GM12873 (cell line): Measurements from ENCODE around the gene SLIT1.

Source experiments
- TF ChIP-seq, protein P1 (sequence below): IDR thresholded peaks from 2 replicates; pipeline ENCODE4 v1.5.1; 2012; ENCODE audit warnings: low read depth, mild to moderate bottlenecking, moderate library complexity, low read length, control low read depth; ENCODE audit not compliant: insufficient read depth; ENCODE audit errors: missing control alignments

Gene SLIT1

DNA sequence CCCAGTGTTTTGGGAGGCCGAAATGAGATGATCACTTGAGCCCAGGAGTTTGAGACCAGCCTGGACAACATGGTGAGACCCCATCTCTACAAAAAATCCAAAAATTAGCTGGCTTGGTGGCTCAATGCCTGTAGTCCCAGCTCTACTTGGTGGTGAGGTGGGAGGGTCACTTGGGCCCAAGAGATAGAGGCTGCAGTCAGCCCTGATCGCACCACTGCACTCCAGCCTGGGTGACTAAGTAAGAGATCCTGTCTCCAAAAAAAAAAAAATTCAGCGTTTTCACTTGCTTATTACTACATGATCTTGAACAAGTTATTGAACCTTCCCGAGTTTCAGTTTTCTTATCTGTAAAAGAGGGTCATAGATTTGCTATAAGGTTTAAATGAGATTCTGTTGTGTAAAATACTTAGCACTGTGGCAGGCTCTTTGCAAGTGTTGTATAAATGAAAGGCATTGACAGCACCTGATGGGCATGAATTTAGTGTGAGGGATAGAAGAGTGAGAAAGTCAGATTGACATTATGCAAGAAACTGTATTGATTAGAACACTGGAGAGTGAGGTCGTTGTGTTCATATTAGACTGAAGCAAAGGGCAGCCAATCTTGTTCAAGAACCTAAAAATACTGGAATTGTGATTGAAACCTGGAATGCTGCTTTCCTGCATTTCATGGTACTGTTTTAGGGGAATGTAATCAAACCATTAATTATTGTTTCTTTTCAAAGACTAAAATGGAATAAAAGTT is 216.9 kb downstream of the SLIT1 start:
- TF ChIP-seq, protein P1, sequence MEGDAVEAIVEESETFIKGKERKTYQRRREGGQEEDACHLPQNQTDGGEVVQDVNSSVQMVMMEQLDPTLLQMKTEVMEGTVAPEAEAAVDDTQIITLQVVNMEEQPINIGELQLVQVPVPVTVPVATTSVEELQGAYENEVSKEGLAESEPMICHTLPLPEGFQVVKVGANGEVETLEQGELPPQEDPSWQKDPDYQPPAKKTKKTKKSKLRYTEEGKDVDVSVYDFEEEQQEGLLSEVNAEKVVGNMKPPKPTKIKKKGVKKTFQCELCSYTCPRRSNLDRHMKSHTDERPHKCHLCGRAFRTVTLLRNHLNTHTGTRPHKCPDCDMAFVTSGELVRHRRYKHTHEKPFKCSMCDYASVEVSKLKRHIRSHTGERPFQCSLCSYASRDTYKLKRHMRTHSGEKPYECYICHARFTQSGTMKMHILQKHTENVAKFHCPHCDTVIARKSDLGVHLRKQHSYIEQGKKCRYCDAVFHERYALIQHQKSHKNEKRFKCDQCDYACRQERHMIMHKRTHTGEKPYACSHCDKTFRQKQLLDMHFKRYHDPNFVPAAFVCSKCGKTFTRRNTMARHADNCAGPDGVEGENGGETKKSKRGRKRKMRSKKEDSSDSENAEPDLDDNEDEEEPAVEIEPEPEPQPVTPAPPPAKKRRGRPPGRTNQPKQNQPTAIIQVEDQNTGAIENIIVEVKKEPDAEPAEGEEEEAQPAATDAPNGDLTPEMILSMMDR: no peak

DNA sequence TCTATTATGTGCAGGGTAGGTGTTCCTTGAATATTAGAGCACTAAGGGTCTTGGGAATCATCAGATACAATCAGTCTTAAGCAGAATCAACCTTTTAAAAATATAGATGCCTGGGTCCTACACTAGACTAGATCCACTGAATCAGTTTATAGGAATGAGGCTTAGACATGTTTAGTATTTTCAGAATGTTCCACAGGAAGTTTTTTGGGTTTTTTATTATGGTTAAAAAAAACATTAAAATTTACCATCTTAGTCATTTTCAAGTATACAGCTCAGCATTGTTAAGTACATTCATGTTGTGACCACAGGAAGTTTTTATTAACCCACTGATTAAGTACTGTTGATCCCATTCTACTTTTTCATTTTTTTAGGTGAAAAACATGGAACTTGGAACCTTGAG is 217.9 kb downstream of the SLIT1 start:
- TF ChIP-seq, protein P1: no peak

DNA sequence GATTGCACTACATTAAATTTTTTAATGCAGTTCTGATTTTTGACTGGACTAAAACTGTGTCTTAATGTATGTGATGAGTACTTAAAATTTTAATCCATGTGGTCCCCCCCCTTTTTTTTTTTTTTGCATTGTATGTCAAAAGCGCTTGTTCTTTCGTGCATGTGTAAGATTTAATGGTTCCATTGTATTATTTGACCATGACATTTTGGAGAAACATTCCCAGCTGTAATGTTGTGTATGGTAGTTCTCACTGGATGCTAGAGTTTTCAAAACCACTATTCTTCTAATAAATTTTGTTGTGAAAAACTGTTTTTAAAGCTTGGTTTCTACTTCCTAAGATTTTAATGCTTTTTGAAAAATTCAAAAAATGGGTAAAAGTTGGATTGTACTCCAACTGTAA is 221.6 kb downstream of the SLIT1 start:
- TF ChIP-seq, protein P1: no peak

DNA sequence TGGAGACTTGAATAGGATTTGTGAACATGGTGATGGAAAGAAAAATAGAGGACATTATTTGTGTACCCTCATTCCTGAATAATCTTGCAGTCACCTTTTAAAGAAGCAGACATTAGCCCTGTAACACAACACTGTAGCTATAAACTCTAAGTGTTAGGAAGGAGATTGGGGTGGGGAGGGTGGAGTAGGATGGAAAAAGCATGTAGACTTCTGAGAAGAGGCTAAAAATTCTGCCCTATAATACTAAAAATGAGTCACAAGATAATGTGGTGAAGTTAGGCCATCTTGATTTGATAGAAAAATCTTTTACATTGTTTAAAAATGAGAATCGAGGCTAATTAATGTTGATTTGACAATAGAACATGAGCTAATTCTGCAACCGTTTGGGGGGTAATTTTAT is 224.9 kb downstream of the SLIT1 start:
- TF ChIP-seq, protein P1: no peak

DNA sequence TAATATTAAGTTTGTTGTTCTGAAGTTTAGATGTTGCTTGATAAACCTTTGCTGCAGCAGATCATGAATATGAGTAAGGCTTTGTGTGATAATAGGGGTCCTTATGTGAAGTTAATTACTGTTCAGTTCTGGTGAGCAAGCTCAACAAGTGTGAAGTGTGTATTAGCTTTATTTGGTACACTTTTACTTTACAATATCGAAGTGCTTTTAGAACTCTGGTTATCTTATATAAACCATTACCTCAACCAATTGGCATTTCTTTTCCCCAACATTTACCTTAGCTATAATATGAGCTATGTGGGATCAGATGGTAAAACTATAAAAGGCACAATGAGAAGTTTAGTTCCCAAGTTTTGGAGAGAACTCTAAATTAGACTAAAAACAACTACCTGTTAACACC is 226.0 kb downstream of the SLIT1 start:
- TF ChIP-seq, protein P1: no peak

DNA sequence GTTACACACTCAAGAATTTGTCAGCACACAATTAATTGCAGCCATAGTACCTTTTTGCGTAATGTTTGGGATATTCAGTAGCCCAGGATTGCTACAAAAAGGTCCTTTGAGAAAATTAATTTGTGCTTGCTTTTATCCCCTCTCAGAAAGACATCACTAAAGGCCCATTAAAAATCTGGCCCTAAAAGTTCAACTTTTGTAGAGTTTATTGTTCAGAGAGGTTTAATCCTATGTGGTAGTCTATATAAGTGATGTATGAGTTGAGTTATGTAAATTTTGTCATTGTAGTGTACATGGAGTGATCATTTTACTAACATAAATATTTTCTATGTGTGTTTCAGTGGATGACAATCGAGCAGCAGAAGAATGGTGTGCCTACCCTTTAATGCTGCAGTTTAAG is 227.7 kb downstream of the SLIT1 start:
- TF ChIP-seq, protein P1: no peak

DNA sequence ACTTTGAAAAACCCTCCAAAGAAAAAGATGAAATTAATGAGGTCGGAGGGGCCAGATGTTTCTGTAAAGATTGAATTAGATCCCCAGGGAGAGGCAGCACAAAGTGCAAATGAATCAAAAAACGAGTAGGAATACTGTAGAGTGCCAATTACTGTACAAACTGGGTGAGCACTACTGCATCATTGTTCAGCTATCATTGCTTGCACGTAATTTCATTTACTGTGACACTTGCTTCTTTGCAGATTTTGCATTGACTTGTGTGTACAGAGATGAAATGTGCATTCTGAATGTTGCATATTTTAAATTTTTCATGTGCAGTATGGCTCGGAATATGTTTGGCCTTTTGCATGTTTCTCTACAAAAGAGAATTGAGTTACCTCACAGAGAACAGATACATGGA is 230.0 kb downstream of the SLIT1 start:
- TF ChIP-seq, protein P1: no peak
